GM23338 (cell line): Measurements from ENCODE around the gene ABCC1. TPM values are rescaled to one million over a fixed set of nuclear protein-coding genes. Genes with fewer than 3 reads are reported as not detected.

Experiments used
- ATAC-seq: fragments of 200-7000 bp; cut with Tn5 transposase; 3 replicates; pipeline ENCODE4 v1.9.1; 2020
- DNase-seq: peaks from one replicate; pipeline ENCODE4 v3.0.0-alpha.2; 2015; ENCODE audit warnings: low spot score
- H2AFZ ChIP-seq: fragments of 200-600 bp; sonication (generic); 2 replicates; pipeline ENCODE4 v1.8.0; 2016; ENCODE audit warnings: antibody characterized with exemption, mild to moderate bottlenecking, moderate library complexity
- H3F3A ChIP-seq: fragments of 200-600 bp; sonication (generic); replicated peaks from 2 replicates; pipeline ENCODE4 v1.8.0; 2017; ENCODE audit warnings: antibody characterized with exemption, mixed run types, low read depth
- H3K27ac ChIP-seq: fragments of 200-600 bp; sonication (generic); 2 replicates; pipeline ENCODE4 v1.6.1; 2016; ENCODE audit warnings: low read depth
- H3K27me3 ChIP-seq: fragments of 200-600 bp; sonication (generic); 2 replicates; pipeline ENCODE4 v1.8.0; 2016; ENCODE audit warnings: mild to moderate bottlenecking, mixed run types, moderate library complexity; ENCODE audit not compliant: insufficient read depth
- H3K36me3 ChIP-seq: fragments of 200-600 bp; sonication (generic); 2 replicates; pipeline ENCODE4 v1.8.0; 2016; ENCODE audit warnings: mild to moderate bottlenecking; ENCODE audit not compliant: insufficient read depth
- H3K4me1 ChIP-seq: fragments of 200-600 bp; sonication (generic); 2 replicates; pipeline ENCODE4 v1.8.0; 2016; ENCODE audit warnings: mild to moderate bottlenecking, moderate library complexity; ENCODE audit not compliant: insufficient read depth
- H3K4me2 ChIP-seq: fragments of 200-600 bp; sonication (generic); 2 replicates; pipeline ENCODE4 v1.7.1; 2017; ENCODE audit warnings: mixed run types
- H3K4me3 ChIP-seq: fragments of 200-600 bp; sonication (generic); 2 replicates; pipeline ENCODE4 v1.6.1; 2016; ENCODE audit warnings: mixed run types
- H3K79me2 ChIP-seq: fragments of 200-600 bp; sonication (generic); replicated peaks from 2 replicates; pipeline ENCODE4 v1.8.0; 2017; ENCODE audit warnings: mild to moderate bottlenecking; ENCODE audit not compliant: insufficient read depth
- H3K9me2 ChIP-seq: fragments of 200-600 bp; sonication (generic); 2 replicates; pipeline ENCODE4 v1.8.0; 2017; ENCODE audit not compliant: insufficient read depth
- H4K20me1 ChIP-seq: fragments of 200-600 bp; sonication (generic); replicated peaks from 2 replicates; pipeline ENCODE4 v1.8.0; 2017; ENCODE audit warnings: mild to moderate bottlenecking; ENCODE audit not compliant: insufficient read depth
- H3K27ac Mint-ChIP-seq: 2 replicates; pipeline ENCODE4 v1.8.0; 2020; ENCODE audit warnings: inconsistent platforms, mild to moderate bottlenecking, moderate library complexity, mixed read lengths
- H3K27me3 Mint-ChIP-seq: 3 replicates; pipeline ENCODE4 v1.8.0; 2022; ENCODE audit warnings: low read depth, mild to moderate bottlenecking, moderate library complexity, mixed read lengths, inconsistent platforms; ENCODE audit not compliant: insufficient read depth, poor library complexity
- H3K36me3 Mint-ChIP-seq: 3 replicates; pipeline ENCODE4 v1.8.0; 2021; ENCODE audit warnings: low read depth, mild to moderate bottlenecking, inconsistent platforms, moderate library complexity, mixed read lengths
- H3K4me1 Mint-ChIP-seq: 3 replicates; pipeline ENCODE4 v1.8.0; 2020; ENCODE audit warnings: mild to moderate bottlenecking, inconsistent platforms, mixed read lengths
- H3K4me3 Mint-ChIP-seq: 3 replicates; pipeline ENCODE4 v1.8.0; 2021; ENCODE audit warnings: moderate library complexity, mild to moderate bottlenecking, inconsistent platforms, mixed read lengths
- H3K9me3 Mint-ChIP-seq: 3 replicates; pipeline ENCODE4 v1.8.0; 2020; ENCODE audit warnings: moderate library complexity, mild to moderate bottlenecking, inconsistent platforms, mixed read lengths
- CREB1 ChIP-seq: fragments of 250-450 bp; sonication (Bioruptor Pico); IDR thresholded peaks from 2 replicates; pipeline ENCODE4 v1.5.0; 2020; ENCODE audit warnings: low read depth, mild to moderate bottlenecking, moderate library complexity
- EZH2 ChIP-seq: fragments of 200-600 bp; sonication (generic); IDR thresholded peaks from one replicate; pipeline ENCODE4 v1.8.0; 2017; ENCODE audit warnings: antibody characterized with exemption, mild to moderate bottlenecking, low read depth; ENCODE audit not compliant: unreplicated experiment
- EZH2phosphoT487 ChIP-seq: fragments of 200-600 bp; sonication (generic); IDR thresholded peaks from one replicate; pipeline ENCODE4 v1.8.1; 2018; ENCODE audit warnings: antibody characterized with exemption; ENCODE audit not compliant: unreplicated experiment
- JUNB ChIP-seq: IDR thresholded peaks from one replicate; pipeline ENCODE4 v1.6.1; 2016; ENCODE audit warnings: antibody characterized with exemption; ENCODE audit not compliant: unreplicated experiment
- NANOG ChIP-seq: IDR thresholded peaks from 2 replicates; pipeline ENCODE4 v1.6.1; 2016; ENCODE audit warnings: antibody characterized with exemption, borderline replicate concordance
- POLR2AphosphoS5 ChIP-seq: IDR thresholded peaks from 2 replicates; pipeline ENCODE4 v1.6.1; 2016; ENCODE audit warnings: antibody characterized with exemption, low read depth
- REST ChIP-seq: IDR thresholded peaks from one replicate; pipeline ENCODE4 v1.6.1; 2018; ENCODE audit warnings: antibody characterized with exemption; ENCODE audit not compliant: unreplicated experiment
- STAT1 ChIP-seq: IDR thresholded peaks from one replicate; pipeline ENCODE4 v1.6.1; 2016; ENCODE audit warnings: antibody characterized with exemption; ENCODE audit not compliant: unreplicated experiment
- ZNF114 ChIP-seq: fragments of 250-450 bp; sonication (Bioruptor Pico); IDR thresholded peaks from 2 replicates; pipeline ENCODE4 v1.5.0; 2020; ENCODE audit warnings: mild to moderate bottlenecking, moderate library complexity
- ZNF331 ChIP-seq: fragments of 250-450 bp; sonication (Bioruptor Pico); IDR thresholded peaks from 2 replicates; pipeline ENCODE4 v1.5.0; 2020; ENCODE audit warnings: low read depth, mild to moderate bottlenecking, moderate library complexity
- ZNF462 ChIP-seq: fragments of 250-450 bp; sonication (Bioruptor Pico); IDR thresholded peaks from 2 replicates; pipeline ENCODE4 v1.5.0; 2020; ENCODE audit warnings: mild to moderate bottlenecking, moderate library complexity
- polyA plus RNA-seq: library from polyadenylated mRNA; unstranded; fragments of >200 nt; fragmentation: Nextera tagmentation; extraction: Ambion mirVana; gene quantifications from 2 replicates; pipeline ENCODE4 v1.2.1, GENCODE V29; 2016
- total RNA-seq: library from RNA; depleted of rRNA; stranded (reverse); fragments of >200 nt; shearing (Covaris generic); gene quantifications from 2 replicates; pipeline ENCODE4 v1.2.3, GENCODE V29; 2014
- TF ChIP-seq, protein P1 (sequence below): IDR thresholded peaks from 2 replicates; pipeline ENCODE4 v1.6.1; 2016; ENCODE audit warnings: antibody characterized with exemption
- TF ChIP-seq, protein P2 (sequence below), 2 experiments: fragments of 200-600 bp in 1 of 2; sonication (generic) in 1 of 2; conservative IDR thresholded peaks; 2 replicates each; pipeline versions ENCODE4 v1.5.1 to v1.6.1; 2016 to 2017; ENCODE audit warnings: antibody characterized with exemption in 2 of 2, low read depth in 2 of 2, mild to moderate bottlenecking in 2 of 2, moderate library complexity in 1 of 2

ABCC1 gene
- total and polyA plus RNA-seq, 2 experiments from 2014 or later: 11.0 to 46.6 TPM

DNA sequence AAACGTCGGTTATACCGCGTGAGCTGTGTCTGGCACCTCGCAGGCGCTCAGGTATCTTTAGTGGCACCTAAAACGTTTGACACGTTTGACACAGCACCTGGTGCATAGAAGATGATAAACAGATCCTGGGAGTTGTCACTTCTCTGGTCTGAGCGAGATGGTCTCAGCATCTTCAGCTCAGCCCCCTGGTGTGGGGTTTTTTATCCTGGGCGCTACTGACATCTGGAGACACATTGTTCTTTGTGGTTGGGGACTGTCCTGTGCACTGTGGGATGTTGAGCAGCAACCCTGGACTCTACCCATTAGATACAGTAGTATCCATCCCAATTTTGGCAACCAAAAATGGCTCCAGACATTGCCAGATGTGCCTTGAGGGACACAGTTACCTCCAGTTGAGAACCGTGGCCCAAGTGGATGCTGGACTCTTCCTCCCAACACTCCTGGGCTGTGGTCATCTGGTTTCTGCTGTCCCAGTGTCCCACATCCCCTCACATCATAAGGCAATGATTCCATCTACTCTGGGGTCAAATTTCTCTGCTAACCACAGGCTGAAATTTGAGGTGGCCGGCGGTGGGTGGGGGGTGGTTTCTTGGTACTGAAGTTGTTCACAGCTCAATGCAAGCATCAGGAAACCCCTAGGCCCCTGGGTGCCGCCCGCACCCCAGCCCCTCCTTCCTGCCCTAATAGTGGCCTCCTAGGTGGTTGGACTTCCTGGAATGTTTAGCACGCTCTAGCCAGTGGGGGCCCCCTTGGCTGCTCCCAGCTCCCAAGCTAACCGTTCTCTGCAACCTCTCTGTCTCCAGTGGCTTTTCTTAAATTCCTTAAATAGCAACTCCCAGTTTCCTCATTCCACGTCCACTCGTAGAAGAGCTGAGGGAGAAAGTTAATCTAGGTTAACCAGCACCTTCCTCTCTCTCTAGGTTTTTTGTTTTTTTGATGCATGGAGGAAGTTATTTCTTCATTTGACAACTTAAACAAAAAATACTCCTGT is 124.8 kb downstream of the ABCC1 start:
- Histone ChIP-seq H3K27me3 (no peaks in the 10 kb centered on the region), H2AFZ (no peak overlapping the region), H3K79me2 (no peaks in the 10 kb centered on the region), H3K4me1 (no peaks in the 10 kb centered on the region), H3K36me3 (peaks cover 16% of the 10 kb centered on the region; the same call in 1 of the 2 replicates), H3K9me2 (no peaks in the 10 kb centered on the region), H3K4me2 (0 out of 2 replicates have a peak overlapping the region, but pooled peaks have one; percentile 39), H4K20me1 (no peaks in the 10 kb centered on the region; the same call in 1 of the 2 replicates), H3K27ac (peak overlapping the region; percentile 91), H3K4me3 (no peak overlapping the region), H3F3A (no peaks in the 10 kb centered on the region)
- Mint-ChIP-seq H3K27me3 (peaks cover 3% of the 10 kb centered on the region), H3K4me3 (no peak overlapping the region; the same call in 2 of the 3 replicates), H3K27ac (peak overlapping the region; percentile 64; the same call in 1 of the 2 replicates), H3K4me1 (peaks cover 18% of the 10 kb centered on the region), H3K36me3 (peaks cover 65% of the 10 kb centered on the region), H3K9me3 (no peaks in the 10 kb centered on the region)
- ATAC-seq (peak; percentile 91), DNase-seq (peak; percentile 79)
- TF ChIP-seq POLR2AphosphoS5 (no peak), CREB1 (CRISPR knock-in tag) (no peak), ZNF331 (CRISPR knock-in tag) (no peak), NANOG (no peak), REST (no peak), STAT1 (no peak), ZNF114 (no peak), EZH2 (no peak), EZH2phosphoT487 (no peak), JUNB (no peak), ZNF462 (CRISPR knock-in tag) (no peak)
- TF ChIP-seq, protein P1, sequence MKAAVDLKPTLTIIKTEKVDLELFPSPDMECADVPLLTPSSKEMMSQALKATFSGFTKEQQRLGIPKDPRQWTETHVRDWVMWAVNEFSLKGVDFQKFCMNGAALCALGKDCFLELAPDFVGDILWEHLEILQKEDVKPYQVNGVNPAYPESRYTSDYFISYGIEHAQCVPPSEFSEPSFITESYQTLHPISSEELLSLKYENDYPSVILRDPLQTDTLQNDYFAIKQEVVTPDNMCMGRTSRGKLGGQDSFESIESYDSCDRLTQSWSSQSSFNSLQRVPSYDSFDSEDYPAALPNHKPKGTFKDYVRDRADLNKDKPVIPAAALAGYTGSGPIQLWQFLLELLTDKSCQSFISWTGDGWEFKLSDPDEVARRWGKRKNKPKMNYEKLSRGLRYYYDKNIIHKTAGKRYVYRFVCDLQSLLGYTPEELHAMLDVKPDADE: no peak
- TF ChIP-seq, protein P2, sequence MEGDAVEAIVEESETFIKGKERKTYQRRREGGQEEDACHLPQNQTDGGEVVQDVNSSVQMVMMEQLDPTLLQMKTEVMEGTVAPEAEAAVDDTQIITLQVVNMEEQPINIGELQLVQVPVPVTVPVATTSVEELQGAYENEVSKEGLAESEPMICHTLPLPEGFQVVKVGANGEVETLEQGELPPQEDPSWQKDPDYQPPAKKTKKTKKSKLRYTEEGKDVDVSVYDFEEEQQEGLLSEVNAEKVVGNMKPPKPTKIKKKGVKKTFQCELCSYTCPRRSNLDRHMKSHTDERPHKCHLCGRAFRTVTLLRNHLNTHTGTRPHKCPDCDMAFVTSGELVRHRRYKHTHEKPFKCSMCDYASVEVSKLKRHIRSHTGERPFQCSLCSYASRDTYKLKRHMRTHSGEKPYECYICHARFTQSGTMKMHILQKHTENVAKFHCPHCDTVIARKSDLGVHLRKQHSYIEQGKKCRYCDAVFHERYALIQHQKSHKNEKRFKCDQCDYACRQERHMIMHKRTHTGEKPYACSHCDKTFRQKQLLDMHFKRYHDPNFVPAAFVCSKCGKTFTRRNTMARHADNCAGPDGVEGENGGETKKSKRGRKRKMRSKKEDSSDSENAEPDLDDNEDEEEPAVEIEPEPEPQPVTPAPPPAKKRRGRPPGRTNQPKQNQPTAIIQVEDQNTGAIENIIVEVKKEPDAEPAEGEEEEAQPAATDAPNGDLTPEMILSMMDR (conservative IDR thresholded peaks at IDR 0.05; ENCODE audit: low read depth in 2 of 2): no peak
